B cell (primary cell): Measurements from ENCODE around the gene PCGF3. TPM values are rescaled to one million over a fixed set of nuclear protein-coding genes. Genes with fewer than 3 reads are reported as not detected.

Source experiments
- ATAC-seq: fragments of 200-7000 bp; cut with Tn5 transposase; one replicate; pipeline ENCODE4 v1.10.0; 2021; ENCODE audit warnings: low read depth, mild to moderate bottlenecking, moderate number of reproducible peaks, moderate library complexity
- CTCF ChIA-PET: fragments of 350-600 bp; sonication (Branson Sonifier 250); formaldehyde crosslinking; loops from one replicate; lab custom pipeline; 2021; ENCODE audit warnings: antibody characterized with exemption, inconsistent platforms; lab: Charles Lee
- POLR2A ChIA-PET: fragments of 350-600 bp; sonication (Branson Sonifier 250); formaldehyde crosslinking; loops from one replicate; lab custom pipeline; 2021; ENCODE audit warnings: antibody characterized with exemption; lab: Charles Lee
- DNase-seq: peaks from one replicate; pipeline ENCODE4 v3.0.0; 2013
- H2AFZ ChIP-seq: 2 replicates; pipeline ENCODE4 v1.6.1; 2012; ENCODE audit warnings: mild to moderate bottlenecking, low read depth, low read length; ENCODE audit not compliant: insufficient read depth, poor library complexity, severe bottlenecking
- H3K27ac ChIP-seq, 2 donors: 1 replicate in 1 of 2; 2 replicates in 1 of 2; pipeline ENCODE4 v1.5.1; 2012 to 2013; ENCODE audit warnings: low read length in 2 of 2, mild to moderate bottlenecking in 2 of 2, moderate library complexity in 1 of 2
- H3K27me3 ChIP-seq, 4 experiments: fragments of 200-600 bp in 1 of 4; sonication (generic) in 1 of 4; replicated peaks in 1 of 4; 1 replicate in 2 of 4; 2 replicates in 2 of 4; pipeline versions ENCODE4 v1.6.1 to v1.7.0; 2013 to 2016; ENCODE audit warnings: low read length in 3 of 4, mild to moderate bottlenecking in 2 of 4, mixed read lengths in 1 of 4, moderate library complexity in 1 of 4; ENCODE audit not compliant: insufficient read depth in 4 of 4, control insufficient read depth in 3 of 4; ENCODE audit errors: control extremely low read depth in 1 of 4
- H3K36me3 ChIP-seq, 2 experiments: replicated peaks in 1 of 2; 1 replicate in 1 of 2; 2 replicates in 1 of 2; pipeline versions ENCODE4 v1.6.1 to v1.7.1; 2013; ENCODE audit warnings: low read length in 1 of 2; ENCODE audit not compliant: insufficient read depth in 2 of 2, control insufficient read depth in 1 of 2; ENCODE audit errors: control extremely low read depth in 1 of 2, extremely low read depth in 1 of 2
- H3K4me1 ChIP-seq, 2 donors: fragments of 200-600 bp in 1 of 2; sonication (generic) in 1 of 2; 1 replicate in 1 of 2; 2 replicates in 1 of 2; pipeline versions ENCODE4 v1.5.1 to v1.6.1; 2013 to 2017; ENCODE audit warnings: low read length in 2 of 2; ENCODE audit not compliant: control insufficient read depth in 2 of 2, insufficient read depth in 2 of 2
- H3K4me2 ChIP-seq: replicated peaks from 2 replicates; pipeline ENCODE3; 2012; ENCODE audit warnings: mild to moderate bottlenecking, low read depth, low read length; ENCODE audit not compliant: poor library complexity, severe bottlenecking
- H3K4me3 ChIP-seq, 5 experiments: fragments of 200-600 bp in 1 of 5; sonication (generic) in 1 of 5; 1 replicate in 3 of 5; 2 replicates in 2 of 5; pipeline versions ENCODE4 v1.5.1 to v1.7.0; 2011 to 2016; ENCODE audit warnings: low read length in 4 of 5, mild to moderate bottlenecking in 4 of 5, low read depth in 2 of 5, control low read depth in 1 of 5, moderate library complexity in 1 of 5; ENCODE audit not compliant: insufficient read depth in 1 of 5; ENCODE audit errors: control extremely low read depth in 1 of 5, extremely low read depth in 1 of 5
- H3K79me2 ChIP-seq: fragments of 200-600 bp; sonication (generic); one replicate; pipeline ENCODE4 v1.6.0; 2016; ENCODE audit warnings: low read length; ENCODE audit not compliant: control insufficient read depth, insufficient read depth
- H3K9ac ChIP-seq: fragments of 200-600 bp; sonication (generic); 2 replicates; pipeline ENCODE4 v1.6.1; 2017; ENCODE audit warnings: mild to moderate bottlenecking, low read length, moderate library complexity
- H3K9me3 ChIP-seq, 3 donors: one replicate each; pipeline versions ENCODE4 v1.6.1 to v1.7.1; 2013; ENCODE audit warnings: low read length in 2 of 3; ENCODE audit not compliant: control insufficient read depth in 2 of 3, insufficient read depth in 1 of 3; ENCODE audit errors: control extremely low read depth in 1 of 3
- H4K20me1 ChIP-seq: 2 replicates; pipeline ENCODE4 v1.6.0; 2012; ENCODE audit warnings: mild to moderate bottlenecking, low read length; ENCODE audit not compliant: insufficient read depth, control insufficient read depth, poor library complexity, severe bottlenecking
- H3K27ac Mint-ChIP-seq: one replicate; pipeline ENCODE4 v1.8.0; 2021; ENCODE audit warnings: mixed read lengths
- H3K27me3 Mint-ChIP-seq: one replicate; pipeline ENCODE4 v1.8.0; 2021; ENCODE audit warnings: mixed read lengths
- H3K4me1 Mint-ChIP-seq: one replicate; pipeline ENCODE4 v1.8.0; 2021; ENCODE audit warnings: mixed read lengths
- H3K4me3 Mint-ChIP-seq: one replicate; pipeline ENCODE4 v1.8.0; 2021; ENCODE audit warnings: mixed read lengths
- H3K9me3 Mint-ChIP-seq: one replicate; pipeline ENCODE4 v1.8.0; 2022; ENCODE audit warnings: mixed read lengths; ENCODE audit not compliant: insufficient read depth
- EZH2 ChIP-seq: IDR thresholded peaks from 2 replicates; pipeline ENCODE4 v1.6.1; 2012; ENCODE audit warnings: borderline replicate concordance, low read depth, mild to moderate bottlenecking, moderate library complexity, low read length; ENCODE audit not compliant: insufficient read depth, poor library complexity, severe bottlenecking
- WGBS: methylation state at CpG from one replicate; pipeline ENCODE4 v1.1.5; 2013; ENCODE audit warnings: missing lambda C conversion rate; ENCODE audit not compliant: insufficient coverage; 5-methylcytosine and 5-hydroxymethylcytosine counted together
- intact Hi-C: fragments of 100-400 bp; cut with micrococcal nuclease; formaldehyde crosslinking; loops from one replicate; pipeline ENCODE4 v1.10.0; 2022
- polyA plus RNA-seq: library from polyadenylated mRNA; depleted of rRNA; stranded (reverse); fragments of >200 nt; gene quantifications from 2 replicates; pipeline ENCODE4 v1.2.3, GENCODE V29; 2012
- total RNA-seq, 2 donors: library from RNA; stranded (reverse); fragments of 120-200 nt in 1 of 2; gene quantifications; 1 replicate in 1 of 2; 2 replicates in 1 of 2; pipeline versions ENCODE4 v1.2.3 to v1.2.4, GENCODE V29; 2013 to 2022
- TF ChIP-seq, protein P1 (sequence below): fragments of 200-600 bp; IDR thresholded peaks from one replicate; pipeline ENCODE4 v1.8.0; 2022; ENCODE audit warnings: antibody characterized with exemption, mild to moderate bottlenecking

The PCGF3 gene
- total and polyA plus RNA-seq, 2 donors (not counting 1 experiment from before 2014, with no cell fraction given) = 65.7 to 90.3 TPM

DNA sequence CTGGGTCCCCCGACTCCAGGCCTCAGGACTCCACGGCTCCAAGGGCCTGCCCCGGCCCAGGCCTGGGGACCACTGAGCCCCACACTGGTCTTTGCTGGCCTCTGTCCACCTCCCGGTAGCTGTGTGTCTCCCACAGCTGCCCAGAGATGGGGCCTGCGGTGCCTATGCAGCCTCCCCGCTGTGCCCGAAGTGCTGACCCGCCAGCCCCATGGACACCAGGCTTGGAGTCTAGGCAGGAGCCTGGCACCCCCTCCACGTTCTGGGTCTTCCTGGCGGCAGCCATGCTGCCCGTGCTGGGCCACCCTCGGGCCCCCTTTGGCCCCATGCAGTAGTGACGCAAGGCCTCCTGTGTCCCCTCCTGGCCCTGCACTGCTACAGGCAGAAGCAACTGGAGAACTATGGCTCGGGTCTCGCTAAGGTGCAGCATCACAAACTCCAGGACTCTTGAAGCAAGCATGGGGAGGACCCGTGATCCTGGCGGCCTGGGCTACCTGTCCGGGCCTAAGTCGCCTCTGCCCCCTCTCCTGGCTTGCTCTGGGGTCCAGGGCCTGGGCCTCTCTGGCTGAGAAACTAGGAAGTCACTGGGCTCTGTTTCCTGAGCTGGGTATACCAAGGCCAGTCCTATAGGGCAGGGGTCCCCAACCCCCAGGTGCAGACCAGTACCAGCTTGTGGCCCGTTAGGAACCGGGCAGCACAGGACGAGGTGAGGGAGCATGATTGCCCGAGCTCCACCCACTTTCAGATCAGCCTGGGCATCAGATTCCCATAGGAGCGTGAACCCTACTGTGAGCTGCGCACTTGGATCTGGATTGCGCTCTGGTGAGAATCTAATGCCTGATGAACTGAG, 30.4 kb upstream of the PCGF3 start:
- intact Hi-C loops = loop anchor here (2.0 to 10.0 kb wide), 2 partner anchors 108 to 610 kb away; partner anchors contain the start of gene MAEA
- peak overlapping the region; percentile 77 for H2AFZ ChIP-seq
- CTCF ChIA-PET = interaction anchor here (1.1 to 1.7 kb wide), 3 partner anchors 9 to 311 kb away, joined by 4 to 6 read pairs (median 6); partner anchors contain the start of gene IDUA
- TF ChIP-seq EZH2 = no peak
- TF ChIP-seq, protein P1, sequence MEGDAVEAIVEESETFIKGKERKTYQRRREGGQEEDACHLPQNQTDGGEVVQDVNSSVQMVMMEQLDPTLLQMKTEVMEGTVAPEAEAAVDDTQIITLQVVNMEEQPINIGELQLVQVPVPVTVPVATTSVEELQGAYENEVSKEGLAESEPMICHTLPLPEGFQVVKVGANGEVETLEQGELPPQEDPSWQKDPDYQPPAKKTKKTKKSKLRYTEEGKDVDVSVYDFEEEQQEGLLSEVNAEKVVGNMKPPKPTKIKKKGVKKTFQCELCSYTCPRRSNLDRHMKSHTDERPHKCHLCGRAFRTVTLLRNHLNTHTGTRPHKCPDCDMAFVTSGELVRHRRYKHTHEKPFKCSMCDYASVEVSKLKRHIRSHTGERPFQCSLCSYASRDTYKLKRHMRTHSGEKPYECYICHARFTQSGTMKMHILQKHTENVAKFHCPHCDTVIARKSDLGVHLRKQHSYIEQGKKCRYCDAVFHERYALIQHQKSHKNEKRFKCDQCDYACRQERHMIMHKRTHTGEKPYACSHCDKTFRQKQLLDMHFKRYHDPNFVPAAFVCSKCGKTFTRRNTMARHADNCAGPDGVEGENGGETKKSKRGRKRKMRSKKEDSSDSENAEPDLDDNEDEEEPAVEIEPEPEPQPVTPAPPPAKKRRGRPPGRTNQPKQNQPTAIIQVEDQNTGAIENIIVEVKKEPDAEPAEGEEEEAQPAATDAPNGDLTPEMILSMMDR = no peak
- peak overlapping the region; percentile 99 for H3K4me2 ChIP-seq
- H3K9me3 ChIP-seq = no peaks in the 10 kb centered on the region
- peaks cover 29 to 40% of the 10 kb centered on the region in 2 donors for H3K4me1 ChIP-seq
- no peak for ATAC-seq
- H3K36me3 ChIP-seq = peaks cover 0 to 17% of the 10 kb centered on the region in 2 experiments
- H3K9ac ChIP-seq = peak overlapping the region; percentile 98
- peaks cover 0 to 2% (median 0%) of the 10 kb centered on the region in 4 experiments for H3K27me3 ChIP-seq
- Mint-ChIP-seq H3K4me3 (peak overlapping the region; percentile 93), H3K9me3 (no peaks in the 10 kb centered on the region), H3K27me3 (no peaks in the 10 kb centered on the region), H3K4me1 (peaks cover 33% of the 10 kb centered on the region), H3K27ac (peak overlapping the region; percentile 92)
- peak overlapping the region; percentile 92 to 97 for H3K27ac ChIP-seq
- no peak for DNase-seq
- POLR2A ChIA-PET = interaction anchor here (0.6 to 1.4 kb wide), 2 partner anchors 176 to 381 kb away, joined by 3 to 4 read pairs; no protein-coding TSS in a partner anchor
- 62% methylated on average over 24 of the region's 26 CpGs for WGBS
- peak overlapping the region; percentile 44 to 99 (median 92) for H3K4me3 ChIP-seq
- peaks cover 4% of the 10 kb centered on the region for H4K20me1 ChIP-seq
- peaks cover 22% of the 10 kb centered on the region for H3K79me2 ChIP-seq
